Jurkat, Clone E6-1 (cell line): ENCODE results near the gene C1QTNF3.

Experiments used
- DNase-seq: peaks from one replicate; pipeline ENCODE4 v3.0.0-alpha.2; 2011; ENCODE audit warnings: low read depth, low spot score
- H3K4me3 ChIP-seq: 2 replicates; pipeline ENCODE4 v1.5.1; 2011; ENCODE audit warnings: mild to moderate bottlenecking, low read length, control low read depth, moderate library complexity

Gene C1QTNF3

GRCh38 chr5:33969572-33970452 lies 73.2 kb downstream of the C1QTNF3 start:
- no peak overlapping the region for H3K4me3 ChIP-seq
- DNase-seq: peak; percentile 49

GRCh38 chr5:33968211-33969005 lies 74.6 kb downstream of the C1QTNF3 start:
- no peak for DNase-seq
- no peak overlapping the region for H3K4me3 ChIP-seq
